GM12801 (cell line): ENCODE results near the gene TRMT1.

Experiments used
- CTCF ChIP-seq: IDR thresholded peaks from one replicate; pipeline ENCODE4 v1.5.1; 2011; ENCODE audit warnings: control low read depth; ENCODE audit not compliant: insufficient read length; ENCODE audit errors: extremely low read depth

TRMT1 gene

GRCh38 chr19:13064092-13064489 lies 52.4 kb downstream of the TRMT1 start:
- TF ChIP-seq CTCF, result no peak

- no peak for TF ChIP-seq CTCF
These were observed 53.0 kb downstream of the TRMT1 start for GRCh38 chr19:13063461-13064091.

GRCh38 chr19:13062317-13062716 lies 54.2 kb downstream of the TRMT1 start:
- no peak for TF ChIP-seq CTCF

GRCh38 chr19:13060964-13061927 lies 55.3 kb downstream of the TRMT1 start:
- TF ChIP-seq CTCF, result peak; percentile 50

GRCh38 chr19:13060233-13060963 lies 56.1 kb downstream of the TRMT1 start:
- TF ChIP-seq CTCF, result no peak

- no peak for TF ChIP-seq CTCF
These were observed 57.4 kb downstream of the TRMT1 start for GRCh38 chr19:13058951-13059660.

GRCh38 chr19:13057744-13058143 lies 58.8 kb downstream of the TRMT1 start:
- TF ChIP-seq CTCF, result no peak
